IMR-90 (cell line): ENCODE results near the gene PCDH19.

ENCODE experiments used
- BHLHE40 ChIP-seq: fragments of 150-350 bp; IDR thresholded peaks from 2 replicates; pipeline ENCODE4 v1.6.1; 2016; ENCODE audit warnings: mild to moderate bottlenecking, low read depth, low read length
- CEBPB ChIP-seq: IDR thresholded peaks from 2 replicates; pipeline ENCODE4 v1.6.1; 2012; ENCODE audit warnings: low read depth, low read length, improper control_type of control experiment
- MXI1 ChIP-seq: IDR thresholded peaks from 2 replicates; pipeline ENCODE4 v1.6.1; 2012; ENCODE audit warnings: low read depth, mild to moderate bottlenecking, low read length, moderate library complexity, borderline replicate concordance
- NFE2L2 ChIP-seq: fragments of 150-350 bp; IDR thresholded peaks from 2 replicates; pipeline ENCODE4 v1.6.1; 2016; ENCODE audit warnings: low read depth, mild to moderate bottlenecking, low read length
- POLR2A ChIP-seq: IDR thresholded peaks from 2 replicates; pipeline ENCODE4 v1.6.1; 2012; ENCODE audit warnings: mild to moderate bottlenecking, low read depth, low read length
- RCOR1 ChIP-seq: IDR thresholded peaks from 2 replicates; pipeline ENCODE4 v1.6.1; 2012; ENCODE audit warnings: mild to moderate bottlenecking, low read length, improper control_type of control experiment; ENCODE audit not compliant: insufficient replicate concordance
- RFX5 ChIP-seq: IDR thresholded peaks from 2 replicates; pipeline ENCODE4 v1.8.0; 2012; ENCODE audit warnings: low read depth, mild to moderate bottlenecking, low read length, moderate library complexity
- TF ChIP-seq, protein P1 (sequence below): conservative IDR thresholded peaks from 2 replicates; pipeline ENCODE4 v1.5.1; 2012; ENCODE audit warnings: mild to moderate bottlenecking, low read depth, low read length, improper control_type of control experiment
- TF ChIP-seq, protein P2 (sequence below): fragments of 150-350 bp; IDR thresholded peaks from 2 replicates; pipeline ENCODE4 v1.6.1; 2016; ENCODE audit warnings: low read depth, mild to moderate bottlenecking, low read length, moderate library complexity, borderline replicate concordance
- TF ChIP-seq, protein P3 (sequence below): fragments of 150-350 bp; IDR thresholded peaks from 2 replicates; pipeline ENCODE4 v1.6.1; 2017; ENCODE audit warnings: mild to moderate bottlenecking, antibody characterized with exemption, low read length, low read depth

DNA sequence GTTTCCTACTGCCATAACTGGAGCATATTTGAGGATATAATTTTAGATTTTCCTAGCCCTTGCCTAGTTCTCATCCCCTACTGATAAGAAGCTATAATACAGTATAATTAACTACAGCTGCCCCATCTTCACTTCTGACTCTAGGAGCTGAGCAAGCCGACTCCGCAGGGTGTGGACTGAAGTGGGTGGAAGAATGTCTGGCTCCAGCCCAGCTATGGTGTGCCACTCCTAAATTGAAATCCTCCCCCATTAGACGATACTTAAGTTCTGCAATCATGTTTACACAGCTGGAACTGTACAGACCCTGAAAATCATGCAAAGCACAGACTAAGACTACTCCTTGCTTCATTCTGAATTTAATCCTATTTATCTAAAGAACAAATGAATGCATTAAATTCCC lies 93.1 kb downstream of the PCDH19 start:
- TF ChIP-seq, protein P1, sequence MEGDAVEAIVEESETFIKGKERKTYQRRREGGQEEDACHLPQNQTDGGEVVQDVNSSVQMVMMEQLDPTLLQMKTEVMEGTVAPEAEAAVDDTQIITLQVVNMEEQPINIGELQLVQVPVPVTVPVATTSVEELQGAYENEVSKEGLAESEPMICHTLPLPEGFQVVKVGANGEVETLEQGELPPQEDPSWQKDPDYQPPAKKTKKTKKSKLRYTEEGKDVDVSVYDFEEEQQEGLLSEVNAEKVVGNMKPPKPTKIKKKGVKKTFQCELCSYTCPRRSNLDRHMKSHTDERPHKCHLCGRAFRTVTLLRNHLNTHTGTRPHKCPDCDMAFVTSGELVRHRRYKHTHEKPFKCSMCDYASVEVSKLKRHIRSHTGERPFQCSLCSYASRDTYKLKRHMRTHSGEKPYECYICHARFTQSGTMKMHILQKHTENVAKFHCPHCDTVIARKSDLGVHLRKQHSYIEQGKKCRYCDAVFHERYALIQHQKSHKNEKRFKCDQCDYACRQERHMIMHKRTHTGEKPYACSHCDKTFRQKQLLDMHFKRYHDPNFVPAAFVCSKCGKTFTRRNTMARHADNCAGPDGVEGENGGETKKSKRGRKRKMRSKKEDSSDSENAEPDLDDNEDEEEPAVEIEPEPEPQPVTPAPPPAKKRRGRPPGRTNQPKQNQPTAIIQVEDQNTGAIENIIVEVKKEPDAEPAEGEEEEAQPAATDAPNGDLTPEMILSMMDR, result no peak
- TF ChIP-seq NFE2L2 (no peak), RFX5 (no peak), POLR2A (no peak), BHLHE40 (no peak), MXI1 (no peak), RCOR1 (no peak), CEBPB (no peak)
- TF ChIP-seq, protein P2, sequence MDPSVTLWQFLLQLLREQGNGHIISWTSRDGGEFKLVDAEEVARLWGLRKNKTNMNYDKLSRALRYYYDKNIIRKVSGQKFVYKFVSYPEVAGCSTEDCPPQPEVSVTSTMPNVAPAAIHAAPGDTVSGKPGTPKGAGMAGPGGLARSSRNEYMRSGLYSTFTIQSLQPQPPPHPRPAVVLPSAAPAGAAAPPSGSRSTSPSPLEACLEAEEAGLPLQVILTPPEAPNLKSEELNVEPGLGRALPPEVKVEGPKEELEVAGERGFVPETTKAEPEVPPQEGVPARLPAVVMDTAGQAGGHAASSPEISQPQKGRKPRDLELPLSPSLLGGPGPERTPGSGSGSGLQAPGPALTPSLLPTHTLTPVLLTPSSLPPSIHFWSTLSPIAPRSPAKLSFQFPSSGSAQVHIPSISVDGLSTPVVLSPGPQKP, result no peak
- TF ChIP-seq, protein P3, sequence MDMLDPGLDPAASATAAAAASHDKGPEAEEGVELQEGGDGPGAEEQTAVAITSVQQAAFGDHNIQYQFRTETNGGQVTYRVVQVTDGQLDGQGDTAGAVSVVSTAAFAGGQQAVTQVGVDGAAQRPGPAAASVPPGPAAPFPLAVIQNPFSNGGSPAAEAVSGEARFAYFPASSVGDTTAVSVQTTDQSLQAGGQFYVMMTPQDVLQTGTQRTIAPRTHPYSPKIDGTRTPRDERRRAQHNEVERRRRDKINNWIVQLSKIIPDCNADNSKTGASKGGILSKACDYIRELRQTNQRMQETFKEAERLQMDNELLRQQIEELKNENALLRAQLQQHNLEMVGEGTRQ, result no peak
